Mesenchymal stem cell (in vitro differentiated cells and primary cell): ENCODE measurements around the gene FCN1. TPM values are rescaled to one million over a fixed set of nuclear protein-coding genes. Genes with fewer than 3 reads are reported as not detected.

Source experiments
- DNase-seq: peaks from one replicate; pipeline ENCODE4 v3.0.0-alpha.2; 2013
- H2AFZ ChIP-seq: one replicate; pipeline ENCODE4 v1.6.1; 2013; ENCODE audit warnings: low read depth, mild to moderate bottlenecking, control low read depth, inconsistent platforms, low read length, moderate library complexity
- H2AK5ac ChIP-seq: 2 replicates; pipeline ENCODE4 v1.6.1; 2013; ENCODE audit warnings: low read length, moderate library complexity, mild to moderate bottlenecking, inconsistent platforms; ENCODE audit not compliant: severe bottlenecking
- H2BK120ac ChIP-seq: one replicate; pipeline ENCODE4 v1.6.1; 2013; ENCODE audit warnings: low read depth, mild to moderate bottlenecking, inconsistent platforms, low read length, moderate library complexity
- H2BK12ac ChIP-seq, 2 experiments: one replicate each; pipeline ENCODE4 v1.6.1; 2013; ENCODE audit warnings: inconsistent platforms in 2 of 2, low read length in 2 of 2, mild to moderate bottlenecking in 2 of 2, moderate library complexity in 2 of 2, control low read depth in 1 of 2
- H2BK15ac ChIP-seq: one replicate; pipeline ENCODE4 v1.6.1; 2013; ENCODE audit warnings: mild to moderate bottlenecking, low read depth, inconsistent platforms; ENCODE audit not compliant: poor library complexity, severe bottlenecking
- H2BK5ac ChIP-seq: 2 replicates; pipeline ENCODE4 v1.6.1; 2013; ENCODE audit warnings: low read depth, mild to moderate bottlenecking, low read length, control low read depth, inconsistent platforms; ENCODE audit not compliant: poor library complexity, severe bottlenecking
- H3K14ac ChIP-seq, 2 experiments: one replicate each; pipeline ENCODE4 v1.6.1; 2013; ENCODE audit warnings: inconsistent platforms in 2 of 2, low read length in 2 of 2, control low read depth in 1 of 2, mild to moderate bottlenecking in 1 of 2, moderate library complexity in 1 of 2
- H3K18ac ChIP-seq, 2 experiments: one replicate each; pipeline ENCODE4 v1.6.1; 2013; ENCODE audit warnings: inconsistent platforms in 2 of 2, low read length in 2 of 2, control low read depth in 1 of 2, low read depth in 1 of 2, mild to moderate bottlenecking in 1 of 2
- H3K23ac ChIP-seq, 2 experiments: one replicate each; pipeline ENCODE4 v1.6.1; 2013; ENCODE audit warnings: inconsistent platforms in 2 of 2, low read length in 2 of 2, mild to moderate bottlenecking in 2 of 2, moderate library complexity in 2 of 2, control low read depth in 1 of 2
- H3K27ac ChIP-seq: 2 replicates; pipeline ENCODE4 v1.5.1; 2013; ENCODE audit warnings: mild to moderate bottlenecking, moderate library complexity, low read length, control low read depth, inconsistent platforms; ENCODE audit not compliant: poor library complexity, severe bottlenecking
- H3K27me3 ChIP-seq, 2 experiments: 2 replicates each; pipeline versions ENCODE4 v1.6.1 to v1.7.0; 2013; ENCODE audit warnings: low read length in 2 of 2, mild to moderate bottlenecking in 2 of 2, moderate library complexity in 2 of 2, control low read depth in 1 of 2, inconsistent platforms in 1 of 2; ENCODE audit not compliant: control insufficient read depth in 1 of 2, insufficient read depth in 1 of 2
- H3K36me3 ChIP-seq, 2 experiments: 2 replicates each; pipeline versions ENCODE4 v1.6.1 to v1.7.0; 2013; ENCODE audit warnings: low read length in 2 of 2, control low read depth in 1 of 2, inconsistent platforms in 1 of 2, low read depth in 1 of 2, mild to moderate bottlenecking in 1 of 2; ENCODE audit not compliant: insufficient read depth in 2 of 2, control insufficient read depth in 1 of 2
- H3K4ac ChIP-seq, 2 experiments: one replicate each; pipeline ENCODE4 v1.6.1; 2013; ENCODE audit warnings: inconsistent platforms in 2 of 2, low read length in 2 of 2, mild to moderate bottlenecking in 2 of 2, moderate library complexity in 2 of 2, control low read depth in 1 of 2, low read depth in 1 of 2
- H3K4me1 ChIP-seq: 2 replicates; pipeline ENCODE4 v1.6.1; 2013; ENCODE audit warnings: low read depth, low read length, control low read depth; ENCODE audit not compliant: control insufficient read depth, insufficient read depth
- H3K4me2 ChIP-seq: 2 replicates; pipeline ENCODE4 v1.6.1; 2013; ENCODE audit warnings: low read length, mild to moderate bottlenecking, inconsistent platforms; ENCODE audit not compliant: poor library complexity, severe bottlenecking
- H3K4me3 ChIP-seq, 2 experiments: 2 replicates each; pipeline versions ENCODE4 v1.5.1 to v1.7.0; 2013; ENCODE audit warnings: low read length in 2 of 2, mild to moderate bottlenecking in 2 of 2, control low read depth in 1 of 2, low read depth in 1 of 2; ENCODE audit not compliant: insufficient read depth in 1 of 2
- H3K79me1 ChIP-seq: replicated peaks from 2 replicates; pipeline ENCODE4 v1.6.1; 2013; ENCODE audit warnings: mild to moderate bottlenecking, control low read depth, low read length, inconsistent platforms; ENCODE audit not compliant: poor library complexity, severe bottlenecking
- H3K9ac ChIP-seq: 2 replicates; pipeline ENCODE4 v1.7.0; 2013; ENCODE audit warnings: mild to moderate bottlenecking, low read length, moderate library complexity
- H3K9me3 ChIP-seq: 2 replicates; pipeline ENCODE4 v1.7.0; 2013; ENCODE audit warnings: mild to moderate bottlenecking, low read length; ENCODE audit not compliant: control insufficient read depth
- H4K8ac ChIP-seq: one replicate; pipeline ENCODE4 v1.6.1; 2013; ENCODE audit warnings: inconsistent platforms, mild to moderate bottlenecking, low read length, moderate library complexity
- H4K91ac ChIP-seq: one replicate; pipeline ENCODE4 v1.6.1; 2013; ENCODE audit warnings: mild to moderate bottlenecking, low read length, inconsistent platforms
- WGBS: methylation state at CpG from one replicate; pipeline ENCODE4 v1.1.7; 2013; ENCODE audit warnings: mixed read lengths; 5-methylcytosine and 5-hydroxymethylcytosine counted together
- polyA plus RNA-seq, 2 experiments: library from polyadenylated mRNA; stranded (reverse); fragments of 200-250 nt; gene quantifications; one replicate each; pipeline ENCODE4 v1.2.3, GENCODE V29; 2013

The FCN1 gene
- polyA plus RNA-seq (2013, experiment 1 of 2), result not detected
- polyA plus RNA-seq (2013, experiment 2 of 2), result not detected

GRCh38 chr9:134917431-134918373, at the start of gene FCN1:
TSS of gene FCN1 (minus strand) at chr9:134917912. CDS start at chr9:134917871, 41 bp downstream.
- Histone ChIP-seq H3K27me3 (peaks cover 0 to 31% of the 10 kb centered on the region in 2 experiments), H2BK15ac (no peak within 1 kb of the TSS), H3K14ac (no peak within 1 kb of the TSS), H3K4me1 (no peaks in the 10 kb centered on the region), H3K9me3 (peaks cover 14% of the 10 kb centered on the region), H3K23ac (no peak within 1 kb of the TSS), H4K8ac (peak within 1 kb of the TSS; percentile 14), H3K9ac (no peak within 1 kb of the TSS), H4K91ac (no peak within 1 kb of the TSS), H3K27ac (no peak within 1 kb of the TSS), H3K4me2 (no peak within 1 kb of the TSS), H2AFZ (no peak within 1 kb of the TSS), H2BK5ac (no peak within 1 kb of the TSS), H3K36me3 (no peaks in the 10 kb centered on the region), H3K4me3 (no peak within 1 kb of the TSS), H2AK5ac (no peak within 1 kb of the TSS), H2BK120ac (no peak within 1 kb of the TSS), H3K18ac (no peak within 1 kb of the TSS), H3K4ac (no peak within 1 kb of the TSS), H3K79me1 (no peaks in the 10 kb centered on the region), H2BK12ac (no peak within 1 kb of the TSS)
- 68% methylated on average over 7 of the region's 11 CpGs for WGBS
- no peak for DNase-seq

GRCh38 chr9:134966697-134967546, 49.2 kb upstream of the FCN1 start:
- Histone ChIP-seq H3K4me1 (no peaks in the 10 kb centered on the region), H2AFZ (no peak overlapping the region)
- 81% methylated on average over 23 of the region's 23 CpGs for WGBS

DNA sequence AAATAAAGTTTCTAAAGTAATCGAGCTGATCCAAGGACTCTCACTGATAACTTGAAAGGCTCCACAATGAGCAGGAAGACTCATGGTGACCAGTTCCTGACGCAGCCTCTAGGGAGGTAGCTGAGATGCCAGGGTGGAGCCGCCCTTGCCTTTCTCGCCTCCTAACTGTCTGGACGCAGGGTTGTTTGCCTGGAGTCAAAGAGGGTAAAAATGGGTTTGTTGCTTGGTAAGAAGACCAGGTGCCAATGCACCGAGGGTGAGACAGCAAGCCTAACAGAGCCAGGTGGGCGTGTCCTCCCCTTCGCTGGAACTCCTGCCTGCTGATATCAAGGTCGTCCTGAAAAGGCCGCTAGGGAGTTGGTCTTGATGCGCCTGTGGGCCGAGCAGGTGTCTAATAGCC, 48.6 kb upstream of the FCN1 start:
- no peak overlapping the region for H2AK5ac ChIP-seq

More at GRCh38 chr9:134966697-134967546, 49.2 kb upstream of the FCN1 start:
- H2BK120ac ChIP-seq, result no peak overlapping the region
- H3K4me3 ChIP-seq, result no peak overlapping the region
- H3K9ac ChIP-seq, result no peak overlapping the region
- H3K4ac ChIP-seq, result no peak overlapping the region
- DNase-seq, result no peak
- no peak overlapping the region for H3K23ac ChIP-seq
- peaks cover 3% of the 10 kb centered on the region for H3K9me3 ChIP-seq
- H3K14ac ChIP-seq, result no peak overlapping the region
- H3K4me2 ChIP-seq, result no peak overlapping the region
- no peaks in the 10 kb centered on the region for H3K79me1 ChIP-seq
- H3K27ac ChIP-seq, result no peak overlapping the region
- H3K36me3 ChIP-seq, result no peaks in the 10 kb centered on the region
- H2BK5ac ChIP-seq, result no peak overlapping the region
- H2BK15ac ChIP-seq, result no peak overlapping the region
- no peak overlapping the region for H4K8ac ChIP-seq
- H3K18ac ChIP-seq, result no peak overlapping the region
- no peak overlapping the region for H4K91ac ChIP-seq
- H2BK12ac ChIP-seq, result no peak overlapping the region
- H3K27me3 ChIP-seq, result peaks cover 6 to 40% of the 10 kb centered on the region in 2 experiments
- H2AK5ac ChIP-seq, result no peak overlapping the region

DNA sequence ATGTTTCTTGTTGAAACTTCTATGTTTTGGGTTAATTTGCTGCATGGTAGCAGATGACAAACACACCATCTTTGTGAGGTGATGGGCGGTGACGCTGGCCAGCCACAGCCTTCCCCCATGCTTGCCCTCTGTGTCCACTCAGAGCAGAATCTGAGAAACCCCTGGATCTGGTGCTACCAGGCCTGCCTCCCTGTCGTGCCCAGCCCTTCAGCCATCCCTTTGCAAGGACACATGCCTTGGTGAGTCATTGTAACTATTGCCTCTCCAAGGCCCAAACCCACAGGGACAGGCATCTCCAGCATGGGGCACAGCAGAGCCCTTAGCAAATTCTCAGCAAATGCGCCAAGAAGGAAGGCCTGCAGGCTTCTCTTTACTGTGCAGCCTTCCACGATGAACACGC, 48.1 kb upstream of the FCN1 start:
- no peak overlapping the region for H4K8ac ChIP-seq
- no peak overlapping the region for H2BK15ac ChIP-seq
- DNase-seq, result no peak
- H2BK5ac ChIP-seq, result no peak overlapping the region
- WGBS, result 82% methylated on average over 6 of the region's 6 CpGs
- no peak overlapping the region for H3K27ac ChIP-seq
- H3K4me1 ChIP-seq, result no peaks in the 10 kb centered on the region
- no peaks in the 10 kb centered on the region for H3K36me3 ChIP-seq
- H3K14ac ChIP-seq, result no peak overlapping the region
- no peak overlapping the region for H3K4me3 ChIP-seq
- no peak overlapping the region for H2BK120ac ChIP-seq
- H3K4me2 ChIP-seq, result no peak overlapping the region
- peaks cover 6 to 38% of the 10 kb centered on the region in 2 experiments for H3K27me3 ChIP-seq
- no peak overlapping the region for H3K18ac ChIP-seq
- no peak overlapping the region for H2BK12ac ChIP-seq
- no peak overlapping the region for H2AFZ ChIP-seq
- H3K4ac ChIP-seq, result no peak overlapping the region
- no peaks in the 10 kb centered on the region for H3K79me1 ChIP-seq
- no peak overlapping the region for H4K91ac ChIP-seq
- H3K9me3 ChIP-seq, result peaks cover 3% of the 10 kb centered on the region
- no peak overlapping the region for H3K23ac ChIP-seq
- H3K9ac ChIP-seq, result no peak overlapping the region
- no peak overlapping the region for H2AK5ac ChIP-seq

More for the DNA sequence above, 48.6 kb upstream of the FCN1 start:
- H3K9me3 ChIP-seq, result peaks cover 3% of the 10 kb centered on the region
- H3K4me1 ChIP-seq, result no peaks in the 10 kb centered on the region
- H3K23ac ChIP-seq, result no peak overlapping the region
- no peak overlapping the region for H3K4me2 ChIP-seq
- no peak for DNase-seq
- H3K4me3 ChIP-seq, result no peak overlapping the region
- no peak overlapping the region for H2BK120ac ChIP-seq
- no peak overlapping the region for H4K91ac ChIP-seq
- no peak overlapping the region for H3K18ac ChIP-seq
- no peak overlapping the region for H2BK15ac ChIP-seq
- no peak overlapping the region for H3K27ac ChIP-seq
- no peak overlapping the region for H2BK12ac ChIP-seq
- no peak overlapping the region for H3K4ac ChIP-seq
- H3K36me3 ChIP-seq, result no peaks in the 10 kb centered on the region
- no peak overlapping the region for H2BK5ac ChIP-seq
- no peaks in the 10 kb centered on the region for H3K79me1 ChIP-seq
- H2AFZ ChIP-seq, result no peak overlapping the region
- H3K9ac ChIP-seq, result no peak overlapping the region
- no peak overlapping the region for H4K8ac ChIP-seq
- 74% methylated on average over 10 of the region's 12 CpGs for WGBS
- H3K27me3 ChIP-seq, result peaks cover 6 to 39% of the 10 kb centered on the region in 2 experiments
- H3K14ac ChIP-seq, result no peak overlapping the region
